ENCODE results near the gene GOLGA1.
A peak's percentile ranks its signal among the peaks of the same experiment; 100 is the strongest.

The GOLGA1 gene

DNA sequence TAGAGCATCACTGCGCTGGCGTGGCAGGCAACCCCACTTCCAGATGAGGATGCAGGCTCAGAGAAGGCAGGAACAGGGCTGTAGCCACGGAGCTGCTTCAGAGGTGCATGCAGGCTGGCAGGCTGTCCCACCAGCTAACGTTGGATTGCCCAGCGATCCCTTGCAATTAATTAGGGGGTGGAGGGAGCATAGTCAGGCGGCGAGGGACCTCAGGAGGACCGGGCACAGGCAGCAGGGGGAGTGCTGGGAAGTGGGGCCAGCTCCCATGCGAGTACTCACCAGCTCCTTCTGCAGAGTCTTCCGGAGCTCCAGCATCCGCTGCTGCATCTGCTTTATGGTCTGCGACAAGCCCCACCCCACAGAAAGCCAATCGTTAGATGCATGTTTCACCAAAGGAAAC lies 58.7 kb downstream of the GOLGA1 start:
- no peak for DNase-seq

DNA sequence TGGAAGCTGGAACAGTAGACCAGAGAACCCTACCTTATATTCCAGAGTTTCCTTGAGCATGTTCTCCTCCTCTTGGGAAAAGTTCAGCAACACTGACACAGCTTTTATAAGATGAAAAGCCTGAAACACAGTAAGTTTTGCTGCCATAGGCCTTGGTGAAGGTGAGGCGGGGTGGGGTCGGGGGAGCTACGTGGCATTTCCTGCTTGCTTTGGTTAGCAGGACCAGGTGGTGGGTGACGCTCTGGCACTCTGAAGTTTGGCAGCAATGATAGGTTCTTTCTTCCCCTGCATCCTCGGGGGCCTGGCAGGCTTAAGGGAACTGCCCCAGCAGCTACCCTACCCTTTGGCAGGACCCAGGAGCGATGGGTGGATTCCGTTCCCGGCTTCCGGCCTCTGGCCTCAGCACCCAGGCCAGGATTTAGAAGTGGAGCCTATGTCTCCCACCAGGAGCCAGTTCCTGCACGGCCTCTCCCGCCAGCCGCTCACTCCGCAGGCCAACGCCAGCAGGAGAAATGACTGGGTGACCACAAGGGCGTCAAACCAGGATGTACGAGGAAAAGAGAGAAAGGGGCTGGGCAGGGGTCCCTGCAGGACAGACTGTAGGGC lies 59.6 kb downstream of the GOLGA1 start:
- no peak for DNase-seq

- DNase-seq, result no peak
These were observed 60.4 kb downstream of the GOLGA1 start for GRCh38 chr9:124880501-124880900.

DNA sequence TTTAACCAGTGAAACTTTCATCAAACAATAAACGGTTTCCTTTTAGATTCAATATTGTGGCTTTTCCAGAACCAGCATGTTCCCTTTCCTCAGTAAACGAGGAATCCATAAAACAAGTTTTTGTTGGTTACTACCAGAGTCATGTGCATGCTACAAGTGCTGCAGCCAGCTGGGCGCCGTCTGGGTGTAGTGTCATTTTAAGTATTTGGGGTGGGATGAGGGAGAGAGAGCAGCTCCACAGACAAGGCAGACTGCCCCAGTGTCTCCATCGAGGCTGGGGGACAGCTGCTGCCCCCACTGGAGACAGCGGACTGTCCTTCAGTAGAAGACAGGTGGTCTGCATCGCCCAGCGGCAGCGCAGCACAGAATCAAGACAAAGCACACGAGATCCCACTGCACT lies 61.7 kb downstream of the GOLGA1 start:
- peak in 1 of 2 experiments; percentile 45 for DNase-seq

GRCh38 chr9:124878518-124878917 lies 62.4 kb downstream of the GOLGA1 start:
- no peak for DNase-seq

- no peak for DNase-seq
These were observed 62.9 kb downstream of the GOLGA1 start for GRCh38 chr9:124878021-124878420.

- DNase-seq, result no peak
These were observed 63.7 kb downstream of the GOLGA1 start for GRCh38 chr9:124877021-124877782.

DNA sequence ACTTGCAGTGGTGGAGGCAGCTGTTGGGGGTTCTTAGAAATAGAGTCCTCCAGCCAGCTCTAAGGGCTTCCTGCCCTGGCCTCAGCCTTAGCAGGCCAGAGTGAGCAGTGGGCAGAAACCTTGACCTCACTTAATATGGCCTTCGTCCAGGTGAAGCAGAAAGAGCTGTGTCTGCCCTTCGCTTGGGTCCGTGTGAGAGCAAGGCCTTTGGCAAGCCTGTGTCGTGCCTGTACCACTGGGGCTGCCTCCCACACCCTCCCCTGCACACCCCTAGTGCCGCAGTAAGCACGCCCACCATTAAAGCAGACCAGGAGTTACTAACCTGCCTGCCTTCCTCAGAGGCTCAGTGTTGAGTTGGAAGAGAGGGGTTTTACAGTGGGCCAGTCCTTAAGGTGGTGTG lies 65.4 kb downstream of the GOLGA1 start:
- no peak for DNase-seq

DNA sequence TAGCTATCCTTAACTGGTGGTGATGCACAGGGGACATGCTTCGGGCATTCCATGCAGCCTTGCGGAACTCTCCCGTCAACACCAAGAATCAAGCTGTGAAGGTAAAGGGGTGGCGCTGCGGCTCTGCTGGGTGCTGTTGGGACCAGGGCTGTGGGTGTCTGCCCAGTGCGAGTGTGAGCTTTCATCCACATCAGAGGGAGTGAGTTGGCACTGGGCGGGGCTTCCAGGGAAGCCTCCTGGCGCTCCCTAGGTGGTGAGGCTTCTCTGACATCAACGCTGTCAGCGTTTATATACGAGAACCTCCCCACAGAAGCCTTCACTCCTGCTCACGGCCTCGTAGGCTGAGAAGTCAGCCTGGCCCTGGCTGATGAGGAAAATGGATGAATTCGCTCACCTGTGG lies 67.2 kb downstream of the GOLGA1 start:
- DNase-seq, result no peak

DNA sequence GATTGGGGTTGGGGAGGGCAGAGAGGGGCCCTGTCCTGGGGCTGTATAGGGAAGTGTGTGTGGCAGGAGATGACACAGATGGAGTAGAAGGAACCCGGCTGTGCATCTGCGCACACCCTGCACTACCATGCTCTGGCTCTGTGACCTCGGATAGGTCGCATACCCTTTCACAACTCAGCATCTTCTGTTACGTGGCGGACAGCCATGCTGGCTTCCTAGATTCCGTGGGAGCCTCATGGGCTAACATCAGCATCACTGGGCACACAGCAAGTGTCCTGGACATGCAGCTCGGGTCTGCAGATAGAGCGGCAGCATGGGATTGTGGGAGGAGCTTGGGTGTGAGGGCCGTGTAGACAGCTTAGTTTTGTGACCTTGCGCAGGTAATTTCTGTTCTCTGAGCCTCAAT lies 69.7 kb downstream of the GOLGA1 start:
- no peak for DNase-seq

DNA sequence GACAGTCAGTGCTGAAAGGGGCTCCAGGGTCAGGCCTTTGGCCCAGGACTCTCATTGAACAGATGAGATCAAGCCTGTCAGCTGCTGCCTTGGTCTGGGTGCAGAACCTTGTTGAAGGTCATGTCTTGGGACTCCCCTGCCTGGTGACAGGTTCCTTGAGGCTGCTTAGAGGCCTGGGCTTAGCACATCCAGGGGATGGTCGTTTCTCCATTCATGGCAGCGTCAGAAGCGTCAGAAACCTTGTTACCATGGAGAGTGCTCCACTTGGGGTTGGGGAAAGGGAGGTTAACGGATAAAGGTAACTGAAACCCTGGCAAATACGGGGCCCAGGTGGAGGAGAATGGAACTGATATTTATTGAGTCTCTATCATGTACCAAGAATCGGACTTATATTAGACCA lies 70.2 kb downstream of the GOLGA1 start:
- no peak for DNase-seq

- DNase-seq, result no peak
These were observed 70.8 kb downstream of the GOLGA1 start for GRCh38 chr9:124869986-124870560.

DNA sequence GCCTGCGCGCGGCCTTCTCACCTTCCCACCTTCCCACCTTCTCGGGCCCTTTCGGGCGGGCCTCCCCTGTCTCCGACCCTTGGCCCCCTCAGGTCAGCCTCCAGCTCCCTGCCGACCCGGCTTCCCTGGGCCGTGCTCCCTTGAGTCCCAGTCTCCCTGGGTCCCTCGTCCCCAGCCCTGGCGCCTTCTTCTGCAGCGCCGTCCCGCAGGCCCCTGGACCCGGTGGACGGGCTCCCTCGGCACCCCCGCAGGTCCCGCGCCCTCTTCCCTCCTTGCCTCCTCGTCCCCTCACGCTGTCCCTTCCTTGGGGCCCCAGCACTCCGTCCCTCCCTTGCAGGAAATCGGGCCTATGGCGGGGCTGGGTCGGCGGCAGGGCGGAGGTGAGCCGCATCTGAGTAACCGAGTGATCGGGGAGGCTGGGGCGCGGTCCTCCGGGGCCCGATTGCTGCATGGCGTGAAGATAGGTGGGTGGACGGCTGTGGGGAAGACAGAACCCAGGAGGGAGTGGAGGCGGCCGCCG lies 71.4 kb downstream of the GOLGA1 start:
- no peak for DNase-seq

GRCh38 chr9:124868511-124869465 lies 72.1 kb downstream of the GOLGA1 start:
- peak; percentile 72 to 86 for DNase-seq

DNA sequence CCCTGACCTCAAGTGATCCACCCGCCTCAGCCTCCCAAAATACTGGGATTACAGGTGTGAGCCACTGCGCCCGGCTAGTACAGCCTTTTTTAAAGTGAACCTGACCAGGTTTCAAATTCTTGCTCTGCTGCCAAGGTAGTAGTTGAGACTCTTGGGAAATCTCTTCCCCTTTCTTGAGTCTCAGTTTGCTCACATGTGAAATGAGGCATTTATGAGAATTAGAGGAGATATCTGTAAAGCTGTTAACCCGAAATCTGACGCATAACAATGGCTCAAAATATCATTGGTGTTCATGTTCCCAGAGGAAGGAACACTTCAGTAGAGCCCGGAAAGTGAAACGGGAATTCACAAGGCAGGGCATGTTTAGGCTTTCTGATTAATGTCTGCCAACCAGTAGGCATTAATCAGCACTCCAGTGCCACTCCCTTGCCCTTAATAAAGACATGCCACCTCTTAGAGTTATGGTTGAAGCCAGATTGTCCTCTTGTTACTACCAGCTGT lies 77.5 kb downstream of the GOLGA1 start:
- DNase-seq, result no peak

- DNase-seq, result peak; percentile 90 to 95
These were observed 79.3 kb downstream of the GOLGA1 start, which contains the start of the genes ARPC5L and RPL35 for GRCh38 chr9:124861342-124862229. TSS of gene ARPC5L (plus strand) at chr9:124862130. CDS start at chr9:124869291, 7,161 bp downstream. TSS of gene RPL35 (minus strand) at chr9:124861957. CDS start at chr9:124861912, 45 bp downstream.

DNA sequence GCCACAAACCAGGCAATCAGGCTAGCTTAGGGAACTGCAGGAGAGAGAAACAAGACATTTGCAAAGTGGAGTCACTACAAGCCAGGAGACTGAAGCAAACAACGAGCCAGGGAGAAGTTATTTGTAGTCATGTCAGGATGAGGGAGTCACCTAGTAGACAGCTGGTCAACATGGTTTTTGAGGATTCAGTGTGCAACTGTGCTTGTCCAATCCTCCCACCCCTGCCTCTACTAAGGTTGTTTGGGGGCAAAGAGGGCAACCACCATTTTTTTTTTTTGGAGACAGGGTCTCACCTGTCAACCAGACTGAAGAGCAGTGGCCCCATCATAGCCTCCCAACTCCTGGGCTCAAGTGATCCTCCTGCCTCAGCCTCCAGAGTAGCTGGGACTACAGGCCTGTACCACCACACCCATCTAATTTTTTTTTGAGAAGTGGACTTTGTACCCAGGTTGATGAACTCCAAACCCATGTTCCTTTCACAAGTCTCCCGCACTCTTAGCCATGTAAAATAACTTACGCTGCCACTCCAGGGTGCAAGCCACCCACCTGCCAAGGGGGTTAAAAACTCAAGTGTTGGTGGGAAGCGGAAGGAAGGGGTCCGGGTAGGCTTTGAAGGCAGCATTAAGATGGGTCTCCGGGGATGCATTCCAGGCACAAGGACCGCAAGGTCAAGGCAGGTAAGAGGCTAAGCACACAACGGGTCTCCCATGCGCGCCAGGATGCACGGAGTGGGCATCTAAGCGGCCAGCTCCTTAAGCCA lies 80.1 kb downstream of the GOLGA1 start:
- DNase-seq, result no peak

GRCh38 chr9:124859803-124860581 lies 80.9 kb downstream of the GOLGA1 start:
- no peak for DNase-seq

- DNase-seq, result no peak
These were observed 82.4 kb downstream of the GOLGA1 start for GRCh38 chr9:124858330-124859046.
